OCI-LY7 (cell line): Measurements from ENCODE around the gene BCL11A.

Experiments
- EZH2phosphoT487 ChIP-seq: fragments of 200-600 bp; sonication (generic); IDR thresholded peaks from 2 replicates; pipeline ENCODE4 v1.6.1; 2018; ENCODE audit warnings: low read depth, borderline replicate concordance, mild to moderate bottlenecking, mixed run types, antibody characterized with exemption, low read length, moderate library complexity, mixed read lengths
- TF ChIP-seq, protein P1 (sequence below): fragments of 200-600 bp; sonication (generic); conservative IDR thresholded peaks from 2 replicates; pipeline ENCODE4 v1.5.1; 2014; ENCODE audit warnings: mild to moderate bottlenecking, antibody characterized with exemption, low read length, moderate library complexity, mixed read lengths

DNA sequence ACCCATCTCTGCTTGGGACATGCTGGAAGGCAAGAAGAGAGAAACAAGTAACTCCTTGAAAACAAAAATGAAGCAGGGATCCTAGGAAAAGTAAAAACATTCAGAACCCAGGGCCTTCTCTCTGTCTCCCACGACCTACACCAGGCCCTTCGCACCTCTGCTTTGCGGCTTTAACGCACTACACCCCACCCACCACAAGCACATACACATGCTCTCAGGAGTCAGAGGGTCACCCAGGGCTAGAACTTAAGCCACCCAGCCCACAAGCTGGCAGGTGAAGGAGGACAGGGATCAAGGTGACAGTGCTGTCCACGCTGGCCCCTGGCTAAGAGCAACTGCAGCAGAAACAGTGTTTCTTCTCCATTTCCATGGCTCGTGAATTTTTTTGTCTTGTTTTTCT is 72.2 kb downstream of the BCL11A start:
- TF ChIP-seq, protein P1, sequence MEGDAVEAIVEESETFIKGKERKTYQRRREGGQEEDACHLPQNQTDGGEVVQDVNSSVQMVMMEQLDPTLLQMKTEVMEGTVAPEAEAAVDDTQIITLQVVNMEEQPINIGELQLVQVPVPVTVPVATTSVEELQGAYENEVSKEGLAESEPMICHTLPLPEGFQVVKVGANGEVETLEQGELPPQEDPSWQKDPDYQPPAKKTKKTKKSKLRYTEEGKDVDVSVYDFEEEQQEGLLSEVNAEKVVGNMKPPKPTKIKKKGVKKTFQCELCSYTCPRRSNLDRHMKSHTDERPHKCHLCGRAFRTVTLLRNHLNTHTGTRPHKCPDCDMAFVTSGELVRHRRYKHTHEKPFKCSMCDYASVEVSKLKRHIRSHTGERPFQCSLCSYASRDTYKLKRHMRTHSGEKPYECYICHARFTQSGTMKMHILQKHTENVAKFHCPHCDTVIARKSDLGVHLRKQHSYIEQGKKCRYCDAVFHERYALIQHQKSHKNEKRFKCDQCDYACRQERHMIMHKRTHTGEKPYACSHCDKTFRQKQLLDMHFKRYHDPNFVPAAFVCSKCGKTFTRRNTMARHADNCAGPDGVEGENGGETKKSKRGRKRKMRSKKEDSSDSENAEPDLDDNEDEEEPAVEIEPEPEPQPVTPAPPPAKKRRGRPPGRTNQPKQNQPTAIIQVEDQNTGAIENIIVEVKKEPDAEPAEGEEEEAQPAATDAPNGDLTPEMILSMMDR = no peak
- TF ChIP-seq EZH2phosphoT487 = no peak
